Activated CD4-positive, alpha-beta T cell treated with anti-CD3 and anti-CD28 coated beads, Interleukin-2, amount 10 ng/mL, durations not matched to agents 7 days and 5 days (primary cell): ENCODE data around the gene ACSS2. TPM values are rescaled to one million over a fixed set of nuclear protein-coding genes. Genes with fewer than 3 reads are reported as not detected.
"Not testable (repeated sequence)": the region's sequence is repeated elsewhere in the genome, so short reads cannot be mapped to it uniquely, and the experiment has no call there.

Experiments used
- CTCF ChIA-PET: fragments of 350-600 bp; sonication (Branson Sonifier 250); formaldehyde crosslinking; loops from one replicate; lab custom pipeline; 2021; ENCODE audit warnings: antibody characterized with exemption; lab: Charles Lee
- POLR2A ChIA-PET: fragments of 350-600 bp; sonication (Branson Sonifier 250); formaldehyde crosslinking; loops from one replicate; lab custom pipeline; 2021; ENCODE audit warnings: antibody characterized with exemption; lab: Charles Lee
- DNase-seq: peaks from one replicate; pipeline ENCODE4 v3.0.0-alpha.2; 2020
- H3K27ac Mint-ChIP-seq: one replicate; pipeline ENCODE4 v1.8.0; 2021; ENCODE audit warnings: mild to moderate bottlenecking, moderate library complexity, mixed read lengths
- H3K27me3 Mint-ChIP-seq: one replicate; pipeline ENCODE4 v1.8.0; 2021; ENCODE audit warnings: mixed read lengths
- H3K36me3 Mint-ChIP-seq: one replicate; pipeline ENCODE4 v1.8.0; 2021; ENCODE audit warnings: low read depth, mixed read lengths
- H3K4me1 Mint-ChIP-seq: one replicate; pipeline ENCODE4 v1.8.0; 2021; ENCODE audit warnings: mixed read lengths
- H3K4me3 Mint-ChIP-seq: one replicate; pipeline ENCODE4 v1.8.0; 2021; ENCODE audit warnings: mild to moderate bottlenecking, moderate library complexity, mixed read lengths
- H3K9me3 Mint-ChIP-seq: one replicate; pipeline ENCODE4 v1.8.0; 2021; ENCODE audit warnings: mixed read lengths
- total RNA-seq, 2 experiments: library from RNA; stranded (reverse); gene quantifications; one replicate each; pipeline ENCODE4 v1.2.3, GENCODE V29; 2021

The ACSS2 gene
- total RNA-seq, 2 experiments from 2014 or later, result 33.0 to 36.1 TPM

DNA sequence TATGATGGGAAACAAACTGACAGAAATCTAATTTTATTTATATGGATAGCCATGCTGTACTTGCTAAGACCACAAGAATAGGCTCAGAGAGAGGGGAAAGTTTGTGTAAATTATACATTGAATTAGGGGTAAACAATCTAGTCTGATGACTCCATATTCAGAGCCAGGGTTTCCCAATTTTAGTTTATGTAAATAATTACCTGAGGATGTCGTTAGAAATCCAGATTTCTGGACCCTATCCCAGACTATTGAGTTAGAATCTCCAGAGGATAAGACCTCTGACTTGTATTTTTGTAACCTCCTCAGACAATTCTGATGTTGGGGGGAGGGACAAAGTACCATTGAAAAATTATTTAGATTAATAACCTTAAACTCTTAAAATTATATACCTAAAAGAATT is 18.3 kb downstream of the ACSS2 start:
- Mint-ChIP-seq H3K4me1 (peaks cover 38% of the 10 kb centered on the region), H3K27me3 (no peaks in the 10 kb centered on the region), H3K4me3 (no peak overlapping the region), H3K9me3 (peaks cover under 1% of the 10 kb centered on the region), H3K36me3 (peaks cover 19% of the 10 kb centered on the region), H3K27ac (no peak overlapping the region)
- no peak for DNase-seq
- ChIA-PET POLR2A (no interaction called here), CTCF (interaction anchor here (1.0 kb wide), 1 partner anchor 8 kb away, joined by 3 read pairs; no protein-coding TSS in a partner anchor)

DNA sequence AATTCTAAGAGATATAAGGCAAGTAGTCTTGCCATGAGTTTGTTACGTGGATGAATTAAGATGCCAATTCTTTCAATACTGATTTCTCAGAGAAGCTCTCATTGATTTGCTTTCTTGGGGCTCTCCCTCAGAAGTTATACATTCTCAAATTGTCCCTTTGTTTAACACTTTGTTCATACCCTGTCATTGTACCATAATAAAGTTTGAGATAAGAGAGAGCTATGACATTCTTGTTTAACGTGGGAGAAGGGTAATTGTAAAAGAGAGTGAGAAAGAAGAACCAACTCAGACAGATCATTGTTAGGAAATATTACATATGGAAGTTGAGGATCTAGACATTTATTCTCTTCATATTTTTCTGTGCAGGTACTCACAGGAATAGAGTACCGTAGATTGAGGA is 19.1 kb downstream of the ACSS2 start:
- H3K27ac Mint-ChIP-seq, result no peak overlapping the region
- no peak overlapping the region for H3K4me3 Mint-ChIP-seq
- ChIA-PET CTCF (interaction anchor here (0.5 kb wide), 1 partner anchor 10 kb away, joined by 6 read pairs; no protein-coding TSS in a partner anchor), POLR2A (no interaction called here)
- H3K9me3 Mint-ChIP-seq, result peaks cover 2% of the 10 kb centered on the region
- H3K27me3 Mint-ChIP-seq, result no peaks in the 10 kb centered on the region
- H3K36me3 Mint-ChIP-seq, result peaks cover 22% of the 10 kb centered on the region
- DNase-seq, result no peak
- H3K4me1 Mint-ChIP-seq, result peaks cover 32% of the 10 kb centered on the region

DNA sequence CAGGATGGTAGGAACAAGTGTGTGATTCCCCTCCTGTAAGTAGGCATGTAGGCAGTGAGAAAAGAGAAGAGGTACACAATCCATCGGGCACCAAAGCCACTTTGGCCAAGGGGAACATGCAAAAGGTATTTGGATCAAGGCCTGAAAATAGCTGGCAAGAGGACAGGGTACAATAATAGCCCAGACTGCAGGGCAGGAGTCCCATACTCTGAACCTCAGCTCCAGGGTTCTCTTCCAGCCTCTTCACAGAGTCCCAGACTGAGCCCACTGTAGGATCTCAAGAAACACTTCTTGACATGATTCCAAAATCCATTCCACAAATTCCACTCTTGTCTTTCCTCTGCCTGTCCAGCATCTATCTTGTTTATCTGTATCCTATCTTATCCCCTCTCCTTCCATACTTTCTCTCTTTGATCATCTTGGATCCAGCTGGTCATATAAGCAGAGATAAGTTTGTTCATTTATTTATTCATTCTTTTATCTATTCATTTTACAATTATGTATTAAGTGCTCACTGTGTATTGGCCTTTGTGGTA is 19.7 kb downstream of the ACSS2 start:
- ChIA-PET POLR2A (no interaction called here), CTCF (interaction anchor here (0.6 kb wide), 1 partner anchor 1459 kb away, joined by 3 read pairs; no protein-coding TSS in a partner anchor)
- no peak overlapping the region for H3K27ac Mint-ChIP-seq
- H3K27me3 Mint-ChIP-seq, result no peaks in the 10 kb centered on the region
- H3K4me3 Mint-ChIP-seq, result no peak overlapping the region
- no peak for DNase-seq
- peaks cover 2% of the 10 kb centered on the region for H3K9me3 Mint-ChIP-seq
- H3K4me1 Mint-ChIP-seq, result peaks cover 25% of the 10 kb centered on the region
- peaks cover 26% of the 10 kb centered on the region for H3K36me3 Mint-ChIP-seq

DNA sequence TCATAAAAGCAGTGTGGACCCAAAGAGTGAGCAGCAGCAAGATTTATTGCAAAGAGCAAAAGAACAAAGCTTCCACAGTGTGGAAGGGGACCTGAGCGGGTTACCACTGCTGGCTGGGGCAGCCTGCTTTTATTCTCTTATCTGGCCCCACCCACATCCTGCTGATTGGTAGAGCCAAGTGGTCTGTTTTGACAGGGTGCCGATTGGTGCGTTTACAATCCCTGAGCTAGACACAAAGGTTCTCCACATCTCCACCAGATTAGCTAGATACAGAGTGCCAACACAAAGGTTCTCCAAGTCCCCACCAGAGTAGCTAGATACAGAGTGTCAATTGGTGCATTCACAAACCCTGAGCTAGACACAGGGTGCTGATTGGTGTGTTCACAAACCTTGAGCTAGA is 21.7 kb downstream of the ACSS2 start:
- CTCF ChIA-PET, result interaction anchor here (1.8 to 1.9 kb wide), 2 partner anchors 18 to 29 kb away, joined by 4 read pairs; no protein-coding TSS in a partner anchor
- H3K27me3 Mint-ChIP-seq, POLR2A ChIA-PET: not testable (repeated sequence)

DNA sequence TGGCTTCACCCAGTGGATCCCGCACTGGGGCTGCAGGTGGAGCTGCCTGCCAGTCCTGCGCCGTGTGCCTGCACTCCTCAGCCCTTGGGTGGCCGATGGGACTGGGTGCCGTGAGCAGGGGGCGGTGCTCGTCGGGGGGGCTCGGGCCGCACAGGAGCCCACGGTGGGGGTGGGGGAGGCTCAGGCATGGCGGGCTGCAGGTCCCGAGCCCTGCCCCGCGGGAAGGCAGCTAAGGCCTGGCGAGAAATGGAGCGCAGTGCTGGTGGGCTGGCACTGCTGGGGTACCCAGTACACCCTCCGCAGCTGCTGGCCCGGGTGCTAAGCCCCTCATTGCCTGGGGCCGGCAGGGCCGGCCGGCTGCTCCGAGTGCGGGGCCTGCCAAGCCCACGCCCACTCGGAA is 22.3 kb downstream of the ACSS2 start:
- peaks cover 29% of the 10 kb centered on the region for H3K36me3 Mint-ChIP-seq
- H3K4me1 Mint-ChIP-seq, H3K9me3 Mint-ChIP-seq, H3K27ac Mint-ChIP-seq, POLR2A ChIA-PET, DNase-seq, H3K4me3 Mint-ChIP-seq, H3K27me3 Mint-ChIP-seq: not testable (repeated sequence)
- CTCF ChIA-PET, result interaction anchor here (1.8 to 1.9 kb wide), 2 partner anchors 17 to 29 kb away, joined by 4 read pairs; no protein-coding TSS in a partner anchor

More for the DNA sequence above, 21.7 kb downstream of the ACSS2 start:
- not testable (repeated sequence) for H3K4me1 Mint-ChIP-seq, H3K9me3 Mint-ChIP-seq, DNase-seq, H3K27ac Mint-ChIP-seq, H3K4me3 Mint-ChIP-seq
- H3K36me3 Mint-ChIP-seq, result peaks cover 29% of the 10 kb centered on the region

DNA sequence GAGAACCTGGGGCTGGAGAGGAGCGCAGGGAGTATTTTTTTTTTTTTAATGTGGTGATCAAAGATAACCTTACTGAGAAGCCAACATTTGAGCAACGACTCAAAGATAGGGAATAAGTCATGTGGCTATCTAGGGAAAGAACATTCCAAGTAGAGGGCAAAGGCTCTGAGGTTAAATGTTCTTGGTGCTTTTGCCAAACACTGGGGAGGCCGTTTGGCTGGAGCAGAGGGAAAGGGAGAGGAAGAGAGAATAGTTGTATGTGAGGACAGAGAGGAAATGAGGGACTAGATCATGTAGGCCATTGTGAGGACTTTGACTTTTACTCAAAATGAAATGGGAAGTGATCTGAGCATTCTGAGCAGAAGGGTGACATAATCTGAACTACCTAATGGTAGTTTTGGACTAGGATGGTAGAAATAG is 27.8 kb downstream of the ACSS2 start:
- Mint-ChIP-seq H3K4me3 (no peak overlapping the region), H3K27ac (no peak overlapping the region), H3K27me3 (no peaks in the 10 kb centered on the region), H3K36me3 (peaks cover 18% of the 10 kb centered on the region), H3K9me3 (peaks cover 2% of the 10 kb centered on the region), H3K4me1 (peaks cover 15% of the 10 kb centered on the region)
- ChIA-PET CTCF (interaction anchor here (1.1 kb wide), 1 partner anchor 21 kb away, joined by 3 read pairs; no protein-coding TSS in a partner anchor), POLR2A (no interaction called here)
- no peak for DNase-seq

DNA sequence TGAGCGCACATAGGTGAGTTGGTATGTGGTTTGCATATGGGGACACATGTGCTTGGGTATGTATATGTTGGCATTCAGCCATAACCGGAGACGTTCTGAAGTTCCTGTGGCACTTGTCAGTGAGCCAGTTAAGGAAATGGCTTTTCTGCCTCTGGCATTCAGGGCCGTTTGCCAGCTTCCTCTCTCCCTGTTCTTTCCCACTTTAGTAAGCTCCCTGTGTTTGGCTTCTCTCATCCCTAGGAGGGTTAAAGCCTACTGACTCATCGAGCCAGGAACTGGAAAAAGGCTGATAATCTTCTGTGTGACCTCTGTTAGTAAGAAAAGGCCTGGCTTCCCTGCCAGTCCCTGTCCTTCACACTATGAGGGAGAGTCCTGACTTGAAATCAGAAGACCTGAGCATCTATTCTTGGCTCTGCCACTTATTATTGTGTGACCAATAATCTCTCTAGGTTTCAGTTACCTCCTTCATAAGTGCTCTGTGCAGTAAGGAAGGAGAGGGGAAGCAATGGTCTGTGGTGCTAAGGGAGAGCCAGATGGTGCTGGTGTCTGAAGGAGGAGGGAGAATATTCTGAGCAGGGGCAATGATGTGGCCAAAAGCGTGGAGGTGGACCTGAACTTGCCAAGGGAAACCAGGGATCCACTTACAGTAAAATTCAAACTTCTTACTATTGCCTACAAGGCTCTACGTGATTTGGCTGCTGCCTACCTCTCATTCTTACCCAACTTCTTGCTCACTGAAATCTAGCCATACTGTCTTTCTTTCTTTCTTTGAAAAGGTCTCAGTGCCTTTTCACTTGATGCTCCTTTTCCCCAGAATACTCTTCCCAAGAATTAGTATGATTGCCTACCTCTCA is 31.4 kb downstream of the ACSS2 start:
- H3K27ac Mint-ChIP-seq, result no peak overlapping the region
- no peaks in the 10 kb centered on the region for H3K27me3 Mint-ChIP-seq
- ChIA-PET POLR2A (no interaction called here), CTCF (interaction anchor here (0.6 to 1.3 kb wide), 2 partner anchors 33 to 717 kb away, joined by 3 to 4 read pairs; no protein-coding TSS in a partner anchor)
- H3K4me1 Mint-ChIP-seq, result peaks cover 10% of the 10 kb centered on the region
- no peaks in the 10 kb centered on the region for H3K9me3 Mint-ChIP-seq
- DNase-seq, result no peak
- H3K4me3 Mint-ChIP-seq, result no peak overlapping the region
- peaks cover 8% of the 10 kb centered on the region for H3K36me3 Mint-ChIP-seq

DNA sequence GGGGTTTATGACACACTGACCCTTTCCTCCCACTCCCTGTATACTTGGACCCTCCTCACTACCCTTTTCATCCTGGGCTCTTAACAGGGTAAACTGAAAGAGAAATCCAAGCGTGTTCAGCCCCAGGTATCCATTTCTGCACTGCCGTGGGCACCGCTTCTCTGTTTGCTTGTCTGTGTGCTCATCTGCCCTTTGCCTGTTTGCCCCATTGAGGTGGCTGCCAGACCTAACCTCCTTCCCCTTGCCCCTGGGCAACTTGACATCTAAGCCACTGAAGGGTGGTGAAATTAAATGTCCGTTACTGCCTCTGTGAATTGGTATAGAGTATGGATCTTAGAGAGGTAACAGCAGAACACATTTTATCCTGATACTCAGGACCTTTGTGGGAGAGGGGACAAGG is 38.7 kb downstream of the ACSS2 start:
- DNase-seq, result no peak
- ChIA-PET POLR2A (no interaction called here), CTCF (interaction anchor here (0.5 to 2.1 kb wide), 3 partner anchors 9 to 775 kb away, joined by 3 to 4 read pairs (median 4); no protein-coding TSS in a partner anchor)
- Mint-ChIP-seq H3K27me3 (no peaks in the 10 kb centered on the region), H3K4me1 (peaks cover 23% of the 10 kb centered on the region), H3K27ac (no peak overlapping the region), H3K4me3 (no peak overlapping the region), H3K9me3 (peaks cover under 1% of the 10 kb centered on the region), H3K36me3 (peaks cover 34% of the 10 kb centered on the region)

DNA sequence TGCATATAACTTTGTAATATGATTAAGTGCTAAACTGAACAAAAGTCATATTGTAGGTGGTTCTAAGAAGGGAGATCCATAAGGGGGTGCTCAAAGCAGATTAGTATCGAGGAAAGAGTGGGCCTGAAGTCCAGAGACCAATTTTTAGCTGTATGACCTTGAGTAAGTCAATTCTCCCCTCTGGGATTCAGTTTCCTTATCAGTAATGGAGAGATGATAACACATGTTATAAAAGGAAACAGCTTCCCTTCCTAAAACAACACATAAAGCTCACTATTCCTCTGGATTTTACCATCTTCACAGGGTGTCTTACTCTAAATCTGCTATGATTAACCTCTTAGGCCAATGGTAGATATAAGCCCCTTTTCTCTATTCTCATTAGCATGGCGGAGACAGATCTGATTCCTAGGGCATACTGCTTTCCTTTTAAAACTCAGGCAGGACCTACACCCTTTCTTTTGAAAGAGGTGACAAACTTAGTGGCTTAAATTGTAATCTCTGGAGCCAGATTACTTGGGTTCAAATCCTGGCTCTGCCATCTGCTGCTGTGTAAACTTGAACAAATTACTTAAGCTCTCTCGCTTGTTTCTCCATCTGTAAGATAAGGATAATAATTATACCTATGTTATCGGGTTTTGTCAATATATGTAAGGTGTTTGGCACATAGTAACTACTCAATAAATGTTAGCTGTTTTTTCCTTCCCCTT is 39.5 kb downstream of the ACSS2 start:
- H3K27me3 Mint-ChIP-seq, result no peaks in the 10 kb centered on the region
- no peak overlapping the region for H3K27ac Mint-ChIP-seq
- ChIA-PET POLR2A (no interaction called here), CTCF (interaction anchor here (0.5 to 2.1 kb wide), 3 partner anchors 10 to 774 kb away, joined by 3 to 4 read pairs (median 4); no protein-coding TSS in a partner anchor)
- peaks cover 42% of the 10 kb centered on the region for H3K36me3 Mint-ChIP-seq
- no peak overlapping the region for H3K4me3 Mint-ChIP-seq
- peaks cover 2% of the 10 kb centered on the region for H3K9me3 Mint-ChIP-seq
- DNase-seq, result no peak
- H3K4me1 Mint-ChIP-seq, result peaks cover 27% of the 10 kb centered on the region

DNA sequence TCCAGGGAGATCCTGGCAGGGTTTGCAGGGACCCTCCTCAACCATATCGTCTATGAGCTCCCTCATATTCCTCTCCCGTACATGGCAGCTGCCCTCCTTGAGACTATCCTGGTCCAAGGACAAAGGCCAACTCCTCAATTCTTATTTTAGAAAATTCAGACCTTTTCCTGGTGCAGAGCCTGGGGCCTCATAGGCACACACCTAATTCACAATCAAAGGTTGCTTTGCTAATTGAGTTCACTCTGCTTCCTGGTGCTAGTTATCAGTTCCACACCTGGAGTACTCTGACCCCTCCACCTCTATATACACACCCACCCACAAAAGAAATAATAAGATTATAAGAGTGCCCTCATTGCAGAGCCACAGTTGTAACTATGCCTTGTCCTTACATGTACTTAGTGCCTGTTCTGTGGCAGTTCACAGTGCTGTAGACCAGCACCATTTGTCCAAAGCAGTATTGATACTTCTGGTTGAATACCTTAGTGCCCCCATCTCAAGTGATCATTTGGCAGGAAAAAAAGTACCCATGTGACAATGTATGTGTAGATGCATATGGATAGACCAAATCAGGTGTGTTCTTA is 40.5 kb downstream of the ACSS2 start:
- H3K4me3 Mint-ChIP-seq, result no peak overlapping the region
- POLR2A ChIA-PET, result interaction anchor here (0.6 kb wide), 1 partner anchor 38 kb away, joined by 5 read pairs; no protein-coding TSS in a partner anchor
- peaks cover 42% of the 10 kb centered on the region for H3K36me3 Mint-ChIP-seq
- peaks cover 2% of the 10 kb centered on the region for H3K9me3 Mint-ChIP-seq
- peaks cover 33% of the 10 kb centered on the region for H3K4me1 Mint-ChIP-seq
- no peak for DNase-seq
- no peaks in the 10 kb centered on the region for H3K27me3 Mint-ChIP-seq
- CTCF ChIA-PET, result interaction anchor here (1.5 to 2.1 kb wide), 2 partner anchors 11 to 18 kb away, joined by 4 read pairs; no protein-coding TSS in a partner anchor
- H3K27ac Mint-ChIP-seq, result no peak overlapping the region

DNA sequence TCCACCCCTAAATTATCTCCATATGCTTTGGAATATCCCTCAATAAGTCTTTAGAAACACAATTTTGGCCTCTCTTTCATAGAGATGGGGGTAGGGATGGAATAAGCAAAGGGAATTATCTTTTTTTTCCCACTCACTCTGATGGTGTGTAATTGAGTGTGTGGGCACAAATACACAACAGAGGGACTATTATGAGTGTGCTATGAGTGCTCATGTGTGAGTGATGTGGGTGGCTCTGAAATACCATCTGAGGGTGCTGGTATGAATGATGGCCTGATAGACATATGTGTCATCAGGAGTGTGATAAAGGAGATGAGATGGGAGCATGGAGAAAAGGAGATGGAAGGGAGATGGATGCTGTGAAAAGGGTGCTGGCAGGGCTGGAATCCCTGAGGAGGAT is 43.6 kb downstream of the ACSS2 start:
- Mint-ChIP-seq H3K9me3 (peaks cover 2% of the 10 kb centered on the region), H3K27ac (no peak overlapping the region), H3K4me3 (no peak overlapping the region), H3K4me1 (peaks cover 33% of the 10 kb centered on the region), H3K27me3 (no peaks in the 10 kb centered on the region), H3K36me3 (peaks cover 35% of the 10 kb centered on the region)
- no peak for DNase-seq
- CTCF ChIA-PET, result interaction anchor here (0.6 to 1.6 kb wide), 3 partner anchors 19 to 1230 kb away, joined by 3 read pairs; no protein-coding TSS in a partner anchor
- POLR2A ChIA-PET, result no interaction called here

DNA sequence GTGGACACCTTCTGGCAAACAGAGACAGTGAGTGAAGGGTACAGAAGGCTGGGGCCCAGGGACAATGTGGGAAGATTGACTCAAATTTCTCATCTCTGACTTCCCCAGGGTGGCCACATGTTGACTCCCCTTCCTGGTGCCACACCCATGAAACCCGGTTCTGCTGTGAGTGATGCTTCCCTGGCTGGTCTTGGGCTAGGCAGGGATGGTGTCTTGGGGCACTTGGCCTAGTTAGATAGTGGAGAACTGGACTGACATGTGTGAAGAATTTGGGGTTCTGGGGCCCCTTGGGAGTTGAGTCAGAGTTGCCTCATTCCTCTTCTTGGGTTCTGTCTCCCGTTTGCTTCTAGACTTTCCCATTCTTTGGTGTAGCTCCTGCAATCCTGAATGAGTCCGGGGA is 45.0 kb downstream of the ACSS2 start:
- Mint-ChIP-seq H3K27me3 (no peaks in the 10 kb centered on the region), H3K36me3 (peaks cover 39% of the 10 kb centered on the region), H3K4me3 (no peak overlapping the region), H3K4me1 (peaks cover 39% of the 10 kb centered on the region), H3K27ac (no peak overlapping the region), H3K9me3 (peaks cover 2% of the 10 kb centered on the region)
- DNase-seq, result no peak
- ChIA-PET POLR2A (no interaction called here), CTCF (interaction anchor here (2.0 kb wide), 1 partner anchor 11 kb away, joined by 5 read pairs; no protein-coding TSS in a partner anchor)
